SK-N-MC (cell line): Measurements from ENCODE around the gene NECAB3.
A peak's percentile ranks its signal among the peaks of the same experiment; 100 is the strongest.

Experiments used
- DNase-seq: peaks from one replicate; pipeline ENCODE4 v3.0.0-alpha.2; 2011; ENCODE audit warnings: low read depth, low spot score
- H3K27ac ChIP-seq: fragments of 200-600 bp; sonication (generic); 2 replicates; pipeline ENCODE4 v1.5.1; 2016; ENCODE audit warnings: mixed run types
- H3K36me3 ChIP-seq: fragments of 200-600 bp; sonication (generic); 2 replicates; pipeline ENCODE4 v1.6.1; 2017; ENCODE audit warnings: antibody characterized with exemption, low read length, mixed read lengths; ENCODE audit not compliant: insufficient read depth
- H3K4me3 ChIP-seq: fragments of 200-600 bp; sonication (generic); 2 replicates; pipeline ENCODE4 v1.5.1; 2016
- H3K9ac ChIP-seq: fragments of 200-600 bp; sonication (generic); 2 replicates; pipeline ENCODE4 v1.8.0; 2017; ENCODE audit warnings: mixed run types, mixed read lengths; ENCODE audit not compliant: insufficient read length
- H3K9me3 ChIP-seq: fragments of 200-600 bp; sonication (generic); 2 replicates; pipeline ENCODE4 v1.6.1; 2017; ENCODE audit warnings: low read depth, mild to moderate bottlenecking, antibody characterized with exemption, low read length, moderate library complexity, mixed read lengths
- EZH2 ChIP-seq: fragments of 200-600 bp; sonication (generic); IDR thresholded peaks from one replicate; pipeline ENCODE4 v1.6.1; 2017; ENCODE audit warnings: antibody characterized with exemption
- FOXP2 ChIP-seq: optimal IDR thresholded peaks from 2 replicates; pipeline ENCODE3; 2011; ENCODE audit warnings: mild to moderate bottlenecking, moderate library complexity; ENCODE audit not compliant: insufficient read depth; ENCODE audit errors: extremely low read length, control extremely low read depth
- POLR2AphosphoS5 ChIP-seq: IDR thresholded peaks from 2 replicates; pipeline ENCODE4 v1.6.1; 2012; ENCODE audit warnings: mild to moderate bottlenecking, low read depth, low read length, borderline replicate concordance

Gene NECAB3

GRCh38 chr20:33666293-33667244 is 7.7 kb downstream of the NECAB3 start, which contains the start of gene ACTL10:
ACTL10 (plus strand) TSS chr20:33666943; CDS start chr20:33667498, 555 bp downstream.
- Histone ChIP-seq H3K9ac (no peak within 1 kb of the TSS), H3K9me3 (no peaks in the 10 kb centered on the region), H3K4me3 (no peak within 1 kb of the TSS), H3K36me3 (peaks cover 7% of the 10 kb centered on the region), H3K27ac (no peak within 1 kb of the TSS)
- no peak for DNase-seq
- TF ChIP-seq POLR2AphosphoS5 (no peak), FOXP2 (no peak), EZH2 (no peak)

GRCh38 chr20:33664762-33665144 is 9.5 kb downstream of the NECAB3 start:
- H3K27ac ChIP-seq = no peak overlapping the region
- H3K4me3 ChIP-seq = no peak overlapping the region
- no peaks in the 10 kb centered on the region for H3K9me3 ChIP-seq
- H3K9ac ChIP-seq = no peak overlapping the region
- DNase-seq = no peak
- peaks cover 7% of the 10 kb centered on the region for H3K36me3 ChIP-seq
- no peak for TF ChIP-seq POLR2AphosphoS5
- no peak for TF ChIP-seq FOXP2
- TF ChIP-seq EZH2 = no peak

GRCh38 chr20:33664085-33664761 is 10.0 kb downstream of the NECAB3 start:
- no peaks in the 10 kb centered on the region for H3K9me3 ChIP-seq
- peak overlapping the region; percentile 79 for H3K9ac ChIP-seq
- H3K27ac ChIP-seq = peak overlapping the region; percentile 56; the same call in 1 of the 2 replicates
- TF ChIP-seq POLR2AphosphoS5 (no peak), FOXP2 (no peak), EZH2 (no peak)
- no peak for DNase-seq
- H3K36me3 ChIP-seq = peaks cover 7% of the 10 kb centered on the region
- peak overlapping the region; percentile 97 for H3K4me3 ChIP-seq

GRCh38 chr20:33663161-33664084 is 10.8 kb downstream of the NECAB3 start:
- H3K9me3 ChIP-seq = no peaks in the 10 kb centered on the region
- peaks cover 1% of the 10 kb centered on the region; the same call in 1 of the 2 replicates for H3K36me3 ChIP-seq
- TF ChIP-seq FOXP2 (no peak), POLR2AphosphoS5 (peak; percentile 85), EZH2 (no peak)
- H3K9ac ChIP-seq = peak overlapping the region; percentile 79
- DNase-seq = no peak
- H3K27ac ChIP-seq = peak overlapping the region; percentile 56; the same call in 1 of the 2 replicates
- peak overlapping the region; percentile 97 for H3K4me3 ChIP-seq

GRCh38 chr20:33662172-33662571 is 12.1 kb downstream of the NECAB3 start, which contains the start of gene C20orf144:
C20orf144 (plus strand) TSS chr20:33662327; CDS start chr20:33662346, 19 bp downstream.
- Histone ChIP-seq H3K27ac (no peak within 1 kb of the TSS), H3K9me3 (no peaks in the 10 kb centered on the region)
- DNase-seq = no peak

GRCh38 chr20:33660685-33661058 is 13.6 kb downstream of the NECAB3 start:
- no peak for TF ChIP-seq POLR2AphosphoS5
- TF ChIP-seq EZH2 = no peak
- no peak for TF ChIP-seq FOXP2
- Histone ChIP-seq H3K4me3 (no peak overlapping the region), H3K9ac (no peak overlapping the region), H3K36me3 (no peaks in the 10 kb centered on the region), H3K9me3 (no peaks in the 10 kb centered on the region), H3K27ac (no peak overlapping the region)
- no peak for DNase-seq

More at GRCh38 chr20:33662172-33662571, 12.1 kb downstream of the NECAB3 start, which contains the start of gene C20orf144:
- TF ChIP-seq FOXP2 (no peak), EZH2 (no peak), POLR2AphosphoS5 (no peak)
- Histone ChIP-seq H3K36me3 (no peaks in the 10 kb centered on the region), H3K4me3 (peak within 1 kb of the TSS; percentile 97), H3K9ac (peak within 1 kb of the TSS; percentile 79)

GRCh38 chr20:33660035-33660684 is 14.1 kb downstream of the NECAB3 start:
- TF ChIP-seq FOXP2 = no peak
- no peak for TF ChIP-seq EZH2
- TF ChIP-seq POLR2AphosphoS5 = no peak
- no peak for DNase-seq
- no peaks in the 10 kb centered on the region for H3K36me3 ChIP-seq
- H3K9ac ChIP-seq = no peak overlapping the region
- H3K27ac ChIP-seq = no peak overlapping the region
- no peaks in the 10 kb centered on the region for H3K9me3 ChIP-seq
- H3K4me3 ChIP-seq = no peak overlapping the region

GRCh38 chr20:33659341-33660034 is 14.7 kb downstream of the NECAB3 start:
- TF ChIP-seq EZH2 = no peak
- TF ChIP-seq POLR2AphosphoS5 = no peak
- TF ChIP-seq FOXP2 = no peak
- Histone ChIP-seq H3K9ac (no peak overlapping the region), H3K4me3 (no peak overlapping the region), H3K27ac (no peak overlapping the region), H3K9me3 (no peaks in the 10 kb centered on the region), H3K36me3 (no peaks in the 10 kb centered on the region)
- no peak for DNase-seq
